ENCODE measurements around the gene TMEM248.
"Not testable (repeated sequence)": the region's sequence is repeated elsewhere in the genome, so short reads cannot be mapped to it uniquely, and the experiment has no call there.

The TMEM248 gene, protein sequence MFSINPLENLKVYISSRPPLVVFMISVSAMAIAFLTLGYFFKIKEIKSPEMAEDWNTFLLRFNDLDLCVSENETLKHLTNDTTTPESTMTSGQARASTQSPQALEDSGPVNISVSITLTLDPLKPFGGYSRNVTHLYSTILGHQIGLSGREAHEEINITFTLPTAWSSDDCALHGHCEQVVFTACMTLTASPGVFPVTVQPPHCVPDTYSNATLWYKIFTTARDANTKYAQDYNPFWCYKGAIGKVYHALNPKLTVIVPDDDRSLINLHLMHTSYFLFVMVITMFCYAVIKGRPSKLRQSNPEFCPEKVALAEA

DNA sequence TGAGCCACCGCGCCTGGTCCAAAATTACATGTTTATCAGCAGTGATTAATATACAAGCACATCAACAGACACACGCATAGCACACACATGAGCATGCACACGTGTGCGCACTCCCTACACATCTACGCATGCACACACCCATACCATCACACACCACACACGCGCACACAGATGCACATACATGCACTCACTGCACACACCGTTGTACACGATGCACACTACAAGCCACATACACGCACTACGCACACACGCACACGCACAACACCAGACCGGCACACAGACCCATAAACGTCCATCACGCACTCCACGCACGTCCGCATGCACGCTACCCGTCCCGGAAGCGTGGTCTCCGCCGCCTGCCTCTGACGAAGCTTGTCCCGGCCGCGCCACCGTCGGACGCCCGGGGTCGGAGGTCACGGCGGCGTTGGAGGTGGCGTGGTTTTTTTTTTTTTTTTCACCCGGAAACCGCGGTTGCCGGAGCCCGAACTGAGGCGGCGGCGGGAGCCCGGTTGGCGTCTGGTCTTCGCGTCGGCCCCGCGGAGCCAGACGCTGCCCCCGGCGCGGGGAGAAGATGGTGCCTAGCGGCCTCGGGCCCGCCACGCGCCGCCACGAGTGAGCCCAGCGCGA is at the start of gene TMEM248:
TSS of gene TMEM248 (plus strand) at position 457 of the 627 bp plus-strand sequence. CDS start 20,641 bp downstream, outside the sequence.
- DNase-seq (ENCODE audit: low read depth in 1 of 2, low spot score in 1 of 2), result peak; percentile 76 to 91

DNA sequence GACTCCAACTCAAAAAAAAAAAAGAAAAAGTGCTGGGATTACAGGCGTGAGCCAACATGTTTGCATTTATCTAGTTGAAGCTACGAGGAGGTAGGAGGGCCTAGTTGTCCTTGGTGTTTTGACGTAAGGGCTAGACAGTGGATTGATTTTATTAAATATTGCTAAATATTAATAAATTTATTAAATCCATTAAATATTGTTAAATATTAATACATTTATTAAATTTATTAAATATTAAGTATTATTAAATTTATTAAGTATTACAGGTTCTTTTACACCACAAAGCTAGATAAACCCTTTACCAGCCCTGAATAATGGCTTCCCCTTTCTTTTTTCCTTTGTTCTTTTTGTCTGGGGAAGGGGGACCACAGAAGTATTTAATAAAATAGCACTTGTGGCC is 47.5 kb upstream of the TMEM248 start:
- no peak for DNase-seq (ENCODE audit: low read depth in 1 of 2, low spot score in 1 of 2)

DNA sequence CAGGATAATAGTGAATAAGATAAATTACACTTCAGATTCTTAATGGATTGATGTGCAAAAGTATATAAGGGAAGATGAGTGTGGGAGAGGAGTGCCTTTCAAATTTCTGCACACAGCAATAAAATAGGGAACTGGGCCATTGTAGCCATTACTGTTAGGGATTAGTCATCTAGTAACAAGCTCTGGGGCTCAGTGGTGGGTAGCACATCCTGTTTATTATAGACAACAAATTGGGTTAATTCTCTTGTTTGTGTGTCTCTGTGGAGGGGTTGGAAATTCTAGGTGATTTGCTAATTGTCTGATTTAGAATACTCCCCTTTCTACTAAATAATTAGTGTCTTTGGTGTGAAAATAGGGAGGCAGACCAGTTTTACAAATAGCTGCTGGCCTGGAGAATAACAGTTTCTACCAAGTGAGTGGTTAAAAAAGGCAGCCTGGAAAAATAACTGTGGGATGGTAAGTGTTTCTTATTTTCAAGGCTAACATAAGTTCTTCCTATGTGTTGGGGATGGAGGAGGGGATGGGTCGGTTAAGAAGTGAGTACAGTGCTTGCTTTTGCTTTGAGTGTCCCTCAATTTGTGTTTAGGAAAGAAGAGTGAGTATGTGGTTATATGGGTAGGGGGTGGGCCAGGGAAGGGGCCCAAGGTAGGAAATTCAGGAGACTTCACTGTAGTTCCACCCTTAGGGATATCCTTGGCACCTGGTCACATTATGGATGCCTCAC is 43.3 kb upstream of the TMEM248 start:
- no peak for DNase-seq (ENCODE audit: low read depth in 1 of 2, low spot score in 1 of 2)

DNA sequence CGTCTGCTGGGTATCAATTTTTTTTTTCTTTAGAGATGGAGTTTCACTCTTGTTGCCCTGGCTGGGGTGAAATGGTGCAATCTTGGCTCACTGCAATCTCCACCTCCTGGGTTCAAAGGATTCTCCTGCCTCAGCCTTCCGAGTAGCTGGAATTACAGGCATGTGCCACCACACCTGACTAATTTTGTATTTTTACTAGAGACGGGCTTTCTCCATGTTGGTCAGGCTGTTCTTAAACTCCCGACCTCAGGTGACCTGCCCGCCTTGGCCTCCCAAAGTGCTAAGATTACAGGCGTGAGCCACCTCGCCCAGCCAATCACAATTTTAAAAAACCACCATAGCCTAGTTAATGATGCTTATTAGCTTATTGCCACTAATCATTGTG is 42.7 kb upstream of the TMEM248 start:
- DNase-seq (ENCODE audit: low read depth in 1 of 2, low spot score in 1 of 2), result not testable (repeated sequence)

DNA sequence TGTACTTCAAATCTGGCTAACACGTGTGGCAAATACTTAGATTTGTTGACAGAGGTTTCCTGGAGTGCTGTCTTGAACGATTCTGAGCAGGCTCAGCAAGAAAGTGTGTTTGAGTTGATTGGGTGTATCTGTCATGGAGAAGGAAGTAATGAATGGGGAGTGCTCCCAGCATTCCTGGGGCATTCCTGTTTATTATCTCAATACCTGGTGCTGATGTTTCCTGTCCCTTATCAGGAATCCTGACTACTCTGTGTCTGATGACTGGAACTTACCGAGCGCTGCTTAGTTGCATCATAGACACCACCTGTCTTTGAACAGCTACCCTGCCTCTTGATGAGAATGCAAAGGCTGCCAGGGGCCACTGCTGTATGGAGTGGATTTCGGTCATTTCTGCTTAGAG is 41.0 kb upstream of the TMEM248 start:
- DNase-seq (ENCODE audit: low read depth in 1 of 2, low spot score in 1 of 2), result no peak

DNA sequence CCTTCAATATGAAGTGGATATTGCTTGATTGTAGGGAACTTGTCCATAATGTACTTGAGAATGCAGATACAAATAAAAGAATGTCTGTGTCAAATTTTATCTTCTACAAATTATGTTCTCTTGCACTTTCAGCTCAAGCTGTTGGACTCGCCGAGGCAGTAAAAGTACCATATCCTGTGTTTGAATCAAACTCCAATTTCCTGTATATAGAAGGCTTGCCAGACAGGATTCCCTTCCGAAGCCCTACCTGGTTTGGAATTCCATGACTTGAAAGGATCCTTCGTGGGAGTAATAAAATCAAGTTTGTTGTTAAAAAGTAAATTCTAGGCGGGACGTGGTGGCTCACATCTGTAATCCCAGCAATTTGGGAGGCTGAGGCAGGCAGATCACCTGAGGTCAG is 40.4 kb upstream of the TMEM248 start:
- DNase-seq (ENCODE audit: low read depth in 1 of 2, low spot score in 1 of 2), result not testable (repeated sequence)

DNA sequence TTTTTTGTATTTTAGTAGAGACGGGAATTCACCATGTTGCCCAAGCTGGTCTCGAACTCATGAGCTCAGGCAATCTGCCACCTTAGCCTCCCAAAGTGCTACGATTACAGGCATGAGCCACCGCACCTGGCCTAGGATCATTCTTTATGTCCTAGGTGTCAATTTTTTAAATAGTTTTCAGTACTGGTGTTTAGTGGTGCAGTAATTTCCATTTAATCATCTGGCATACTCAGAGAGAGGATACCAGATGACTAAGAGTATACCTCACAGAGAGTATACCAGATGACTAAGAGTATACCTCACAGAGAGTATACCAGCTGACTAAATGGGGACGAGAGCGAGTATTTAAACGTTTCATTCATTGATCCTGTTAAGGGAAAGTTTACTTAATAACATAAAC is 37.3 kb upstream of the TMEM248 start:
- DNase-seq (ENCODE audit: low read depth in 1 of 2, low spot score in 1 of 2), result no peak

DNA sequence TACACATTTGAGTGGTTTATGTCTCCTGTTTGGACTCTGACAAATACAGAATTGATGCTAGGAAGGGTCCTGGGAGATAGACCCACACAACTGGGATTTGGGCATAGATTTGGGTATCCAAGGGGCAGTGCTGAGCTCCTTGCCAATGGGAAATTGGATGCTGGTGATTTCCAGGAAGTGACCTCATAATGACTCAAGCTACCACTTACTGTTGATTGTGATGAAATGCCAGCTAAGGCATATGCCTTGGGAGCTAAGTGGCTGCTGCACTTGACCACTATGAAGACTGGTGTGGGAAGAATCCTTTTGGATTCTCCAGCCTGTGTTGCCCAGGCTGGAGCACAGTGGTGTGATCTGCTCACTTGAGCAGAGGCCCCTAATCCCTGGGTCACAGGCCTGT is 36.5 kb upstream of the TMEM248 start:
- not testable (repeated sequence) for DNase-seq (ENCODE audit: low read depth in 1 of 2, low spot score in 1 of 2)

DNA sequence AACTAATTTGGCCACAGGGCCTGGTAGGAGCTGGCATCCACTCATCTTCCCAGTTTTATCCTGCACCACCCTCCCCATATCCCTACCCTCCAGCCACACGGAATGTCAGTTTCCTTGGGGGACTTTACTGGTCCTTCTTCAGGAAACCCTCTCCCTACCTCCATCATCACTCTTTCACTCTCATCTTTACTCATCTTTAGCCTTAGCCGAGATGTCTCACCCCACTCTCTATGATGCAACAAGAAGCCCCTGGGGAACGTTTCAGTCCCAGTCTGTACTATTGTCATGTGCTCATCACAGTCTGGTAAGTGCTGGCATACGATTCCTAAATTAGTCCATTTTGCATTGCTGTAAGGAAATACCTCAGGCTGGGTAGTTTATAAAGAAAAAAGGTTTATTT is 34.9 kb upstream of the TMEM248 start:
- DNase-seq (ENCODE audit: low read depth in 1 of 2, low spot score in 1 of 2), result no peak

DNA sequence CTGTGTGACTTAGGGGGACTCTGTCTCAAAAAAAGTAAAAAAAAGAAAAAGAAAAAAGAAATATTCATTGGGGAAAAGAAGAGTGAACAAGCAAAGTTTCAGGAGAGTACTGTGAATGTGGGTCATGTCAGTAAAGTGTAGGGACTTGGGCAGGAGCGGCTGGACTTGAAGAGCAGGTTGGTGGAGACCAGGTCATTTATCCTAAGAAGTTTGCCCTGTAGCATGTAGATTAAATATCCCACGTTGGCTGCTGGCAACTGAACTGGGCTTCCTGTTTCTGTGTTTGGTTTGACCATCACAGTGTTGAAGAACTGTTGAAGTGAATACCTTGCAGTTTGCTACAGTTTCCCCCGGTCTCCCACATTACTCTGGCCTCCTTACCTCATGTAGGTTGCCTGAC is 32.8 kb upstream of the TMEM248 start:
- DNase-seq (ENCODE audit: low read depth in 1 of 2, low spot score in 1 of 2), result not testable (repeated sequence)

DNA sequence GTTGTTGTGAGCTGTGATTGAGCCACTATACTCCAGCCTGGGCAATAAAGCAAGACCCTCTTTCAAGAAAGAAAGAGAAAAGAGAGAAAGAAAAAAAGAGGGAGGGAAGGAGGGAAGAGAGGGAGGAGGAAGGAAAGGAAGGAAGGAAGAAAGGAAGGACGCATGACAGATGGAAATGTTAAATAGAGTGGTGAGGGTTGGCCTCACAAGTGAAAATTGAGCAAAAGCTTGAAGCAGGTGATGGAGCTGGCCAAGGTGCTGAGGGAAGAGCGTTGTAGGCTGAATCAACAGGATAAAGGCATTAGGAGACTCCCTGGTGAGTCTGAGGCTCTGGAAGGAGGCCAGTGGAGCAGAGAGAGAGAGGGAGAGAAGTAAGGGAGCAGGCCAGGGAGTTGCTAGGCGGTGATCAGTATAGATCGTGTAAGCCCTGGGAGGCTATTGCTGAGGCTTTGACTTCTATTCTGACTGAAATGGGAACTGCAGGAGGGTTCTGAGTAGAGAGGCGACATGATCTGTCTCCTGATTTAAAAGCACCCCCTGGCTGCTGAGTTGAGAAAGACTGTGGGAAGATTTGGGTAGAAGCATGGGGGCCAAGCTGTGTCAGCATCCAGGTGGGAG is 26.5 kb upstream of the TMEM248 start:
- no peak for DNase-seq (ENCODE audit: low read depth in 1 of 2, low spot score in 1 of 2)

DNA sequence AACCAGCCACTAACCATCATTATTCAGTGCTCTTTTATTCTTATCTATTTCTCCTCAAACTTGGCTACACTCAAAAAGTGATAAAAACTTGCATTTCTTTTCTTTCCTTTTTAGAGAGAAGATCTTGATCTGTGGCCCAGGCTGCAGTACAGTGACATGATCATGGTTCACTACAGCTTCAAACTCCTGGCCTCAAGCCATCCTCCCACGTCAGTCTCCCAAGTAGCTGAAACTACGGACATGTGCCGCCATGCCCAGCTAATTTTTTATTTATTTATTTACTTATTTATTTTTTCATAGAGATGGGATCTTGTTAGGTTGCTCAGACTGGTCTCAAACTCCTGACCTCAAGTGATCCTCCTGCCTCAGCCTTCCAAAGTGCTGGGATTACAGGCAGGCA is 24.6 kb upstream of the TMEM248 start:
- no peak for DNase-seq (ENCODE audit: low read depth in 1 of 2, low spot score in 1 of 2)

DNA sequence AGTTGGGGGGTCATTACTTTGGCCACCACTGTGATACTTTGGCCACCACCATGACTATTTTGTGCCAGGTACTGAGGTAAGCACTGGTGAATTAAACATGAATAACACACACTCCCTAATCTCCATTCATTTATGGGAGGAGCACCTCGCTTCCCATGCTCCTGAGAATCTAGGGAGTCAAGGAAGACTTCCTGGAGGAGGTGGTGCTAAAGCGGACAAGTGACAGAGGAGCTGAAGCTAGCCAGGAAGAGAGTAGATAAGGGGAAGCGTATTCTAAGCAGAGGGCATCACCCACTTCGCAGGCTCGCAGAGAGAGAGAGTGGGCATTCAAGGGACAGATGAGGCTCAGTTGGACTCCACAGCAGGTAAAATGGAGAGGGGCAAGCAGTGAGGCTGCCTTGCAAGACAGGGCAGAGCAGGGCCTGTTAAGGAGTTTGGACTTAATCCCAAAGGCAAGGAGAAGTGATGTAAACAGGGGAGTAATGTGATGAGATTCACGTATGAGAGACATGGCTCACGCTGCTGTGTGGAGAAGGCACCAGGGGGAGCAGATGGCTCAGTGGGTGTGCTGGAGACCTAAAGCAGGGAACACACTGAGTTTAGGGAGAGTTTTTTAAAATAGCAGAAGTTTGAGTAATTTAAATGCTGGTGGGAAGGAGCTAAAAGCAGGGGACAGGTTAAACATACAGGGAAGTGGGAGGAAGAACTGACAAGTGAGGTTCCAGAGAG is 21.3 kb upstream of the TMEM248 start:
- no peak for DNase-seq (ENCODE audit: low read depth in 1 of 2, low spot score in 1 of 2)

DNA sequence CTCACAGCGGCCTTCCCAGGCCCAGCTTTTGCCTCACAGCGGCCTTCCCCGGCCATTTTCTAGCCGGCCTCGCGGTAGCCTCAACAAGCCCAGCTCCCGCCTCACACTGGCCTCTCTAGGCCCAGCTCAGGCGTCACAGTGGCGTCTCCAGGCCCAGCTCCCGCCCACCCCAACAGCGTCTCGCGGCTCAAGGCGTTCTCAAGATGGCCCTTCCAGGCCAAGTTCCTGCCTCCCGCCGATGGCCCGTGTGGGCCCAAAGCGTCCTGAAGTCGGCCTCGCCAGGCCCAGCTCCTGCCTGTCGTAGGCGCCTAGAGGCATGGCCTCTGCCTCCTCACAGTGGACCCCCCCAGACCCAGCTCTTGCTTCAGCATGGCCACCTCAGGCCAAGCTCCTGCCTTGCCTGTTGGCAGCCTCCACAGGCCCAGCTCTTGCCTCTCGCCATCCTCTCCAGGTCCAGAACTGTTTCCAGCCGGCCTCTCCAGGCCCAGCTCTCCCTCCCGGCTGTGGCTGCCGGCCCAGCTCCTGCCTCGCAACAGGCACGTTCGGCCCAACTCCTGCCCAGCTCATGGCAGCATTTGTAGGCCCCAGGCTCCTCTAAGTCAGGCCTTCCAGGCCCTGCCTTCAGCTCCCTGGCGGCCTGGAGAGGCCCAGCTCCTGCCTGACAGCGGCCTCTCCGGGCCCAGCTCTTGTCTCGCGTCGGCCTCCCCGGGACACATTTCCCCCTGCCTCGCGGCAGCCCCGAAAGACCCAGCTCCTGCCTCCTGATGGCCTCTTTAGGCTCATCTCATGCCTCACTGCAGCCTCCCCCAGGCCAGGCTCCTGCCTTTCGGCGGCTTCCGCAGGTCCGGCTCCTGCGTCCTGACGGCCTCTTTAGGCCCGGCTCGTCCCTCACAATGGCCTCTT is 18.8 kb upstream of the TMEM248 start:
- no peak for DNase-seq (ENCODE audit: low read depth in 1 of 2, low spot score in 1 of 2)

DNA sequence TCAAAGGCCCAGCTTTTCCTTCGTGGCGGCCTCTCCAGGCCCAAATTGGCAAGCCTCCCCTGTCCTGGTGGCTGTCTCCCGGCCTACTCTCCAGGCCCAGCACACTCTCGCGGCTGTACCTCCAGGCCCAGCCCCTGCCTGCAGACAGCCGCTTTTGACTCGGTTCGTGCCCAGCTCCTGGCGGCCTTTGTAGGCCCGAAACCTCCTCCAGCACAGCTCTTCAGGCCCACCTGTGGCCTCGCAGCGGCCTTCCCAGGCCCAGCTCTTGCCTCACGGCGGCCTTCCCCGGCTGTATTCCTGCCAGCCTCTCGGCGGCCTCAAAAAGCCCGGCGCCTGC is 18.2 kb upstream of the TMEM248 start:
- no peak for DNase-seq (ENCODE audit: low read depth in 1 of 2, low spot score in 1 of 2)

DNA sequence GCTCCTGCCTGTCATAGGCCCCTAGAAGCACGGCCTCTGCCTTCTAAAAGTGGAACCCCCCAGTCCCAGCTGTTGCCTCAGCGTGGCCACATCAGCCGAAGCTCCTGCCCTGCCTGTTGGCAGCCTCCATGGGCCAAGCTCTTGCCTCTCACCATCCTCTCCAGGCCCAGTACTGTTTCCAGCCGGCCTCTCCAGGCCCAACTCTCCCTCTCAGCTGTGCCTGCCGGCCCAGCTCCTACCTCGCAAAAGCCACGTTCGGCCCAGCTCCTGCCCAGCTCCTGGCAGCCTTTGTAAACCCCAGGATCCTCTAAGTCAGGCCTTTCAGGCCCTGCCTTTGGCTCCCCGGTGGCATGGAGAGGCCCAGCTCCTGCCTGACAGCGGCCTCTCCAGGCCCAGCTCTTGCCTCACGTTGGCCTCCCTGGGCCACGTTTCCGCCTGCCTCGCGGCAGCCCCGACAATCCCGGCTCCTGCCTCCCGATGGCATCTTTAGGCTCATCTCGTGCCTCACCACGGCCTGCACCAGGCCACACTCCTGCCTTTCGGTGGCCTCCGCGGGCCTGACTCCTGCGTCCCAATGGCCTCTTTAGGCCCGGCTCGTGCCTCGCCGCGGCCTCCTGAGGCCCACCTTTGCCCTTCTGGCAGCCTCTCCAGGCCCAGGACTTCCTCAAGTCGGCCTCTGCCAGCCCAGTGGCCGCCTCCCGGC is 17.5 kb upstream of the TMEM248 start:
- DNase-seq (ENCODE audit: low read depth in 1 of 2, low spot score in 1 of 2), result no peak

DNA sequence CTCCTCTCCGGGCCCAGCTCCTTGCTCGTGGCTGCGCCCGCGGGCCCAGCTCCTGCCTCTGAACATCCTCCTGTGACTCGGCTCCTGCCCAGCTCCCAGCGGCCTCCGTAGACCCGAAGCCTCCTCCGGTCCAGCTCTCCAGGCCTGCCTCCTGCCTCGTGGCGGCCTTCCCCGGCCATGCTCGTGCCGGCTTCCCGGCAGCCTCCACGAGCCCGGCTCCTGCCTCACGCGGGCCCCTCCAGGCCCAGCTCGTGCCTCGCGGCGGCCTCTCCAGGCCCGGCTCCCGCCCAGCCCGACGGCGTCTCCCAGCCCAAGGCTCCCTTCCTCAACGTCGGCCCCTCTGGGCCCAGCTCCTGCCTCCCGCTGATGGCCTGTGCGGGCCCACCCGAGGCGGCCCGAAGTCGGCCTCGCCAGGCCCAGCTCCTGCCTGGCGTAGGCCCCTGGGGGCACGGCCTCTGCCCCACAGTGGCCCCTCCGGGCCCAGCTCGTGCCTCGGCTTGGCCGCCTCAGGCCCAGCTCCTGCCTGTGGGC is 16.9 kb upstream of the TMEM248 start:
- no peak for DNase-seq (ENCODE audit: low read depth in 1 of 2, low spot score in 1 of 2)

DNA sequence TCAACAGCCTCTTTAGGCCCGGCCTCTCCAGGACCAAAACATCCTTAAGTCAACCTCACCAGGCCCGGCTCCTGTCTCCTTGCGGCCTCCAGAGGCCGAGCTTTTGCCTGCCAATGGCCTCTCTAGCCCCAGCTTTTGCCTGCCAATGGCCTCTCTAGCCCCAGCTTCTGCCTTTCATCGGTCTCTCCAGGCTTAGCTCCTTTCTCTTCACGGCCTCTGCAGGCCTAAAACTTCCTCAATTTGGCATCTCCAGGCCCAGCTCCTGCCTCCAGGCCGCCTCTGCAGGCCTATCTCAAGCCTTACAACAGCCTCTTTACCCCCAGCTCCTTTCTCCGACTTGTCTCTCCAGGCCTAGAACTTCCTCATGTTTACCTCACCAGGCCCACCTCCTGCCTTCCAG is 15.7 kb upstream of the TMEM248 start:
- DNase-seq (ENCODE audit: low read depth in 1 of 2, low spot score in 1 of 2), result no peak

DNA sequence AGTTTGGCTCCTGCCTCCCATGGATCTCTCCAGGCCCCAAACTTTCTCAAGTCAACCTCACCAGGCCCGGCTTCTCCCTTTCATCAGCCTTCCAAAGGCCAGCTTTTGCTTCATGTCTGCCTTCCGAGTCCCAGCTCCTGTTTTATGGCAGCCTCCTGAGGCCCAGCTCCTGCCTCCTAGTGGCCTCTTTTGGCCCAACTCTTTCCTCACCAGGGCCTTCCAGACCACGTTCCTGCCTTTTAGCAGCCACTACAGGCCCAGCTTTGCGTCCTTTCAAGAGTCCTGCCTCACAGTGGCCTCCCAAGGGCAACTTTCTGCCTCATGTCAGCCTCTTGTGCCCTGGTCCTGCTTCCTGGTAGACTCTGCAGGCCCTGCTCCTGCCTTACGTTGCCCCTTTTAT is 15.3 kb upstream of the TMEM248 start:
- DNase-seq (ENCODE audit: low read depth in 1 of 2, low spot score in 1 of 2), result no peak
